Measurements from ENCODE around the gene NOP14. TPM values are rescaled to one million over a fixed set of nuclear protein-coding genes. Genes with fewer than 3 reads are reported as not detected.

The NOP14 gene
- total and polyA plus RNA-seq, 2 of the 8 experiments (the other 6 are each of a cell fraction or from before 2014, with no cell fraction given), result 8.6 to 45.3 TPM

DNA sequence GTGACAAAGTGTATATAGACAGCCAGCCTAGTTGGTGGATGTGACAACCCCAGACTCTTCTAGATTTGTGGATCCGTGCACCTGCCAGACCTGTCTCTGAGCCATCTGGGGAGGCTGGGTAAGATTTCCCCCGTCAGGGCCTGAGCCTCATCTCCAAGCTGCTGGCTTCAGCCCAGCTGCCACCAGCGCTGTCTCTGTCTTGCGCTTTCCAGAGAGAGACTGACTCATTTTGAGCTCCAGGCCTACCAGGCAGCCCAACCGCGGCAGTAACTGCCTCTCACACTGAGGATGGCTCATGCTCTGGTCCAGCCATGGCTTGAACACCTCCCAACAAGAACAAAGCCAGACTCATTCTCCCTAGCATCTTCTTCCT is 26.4 kb downstream of the NOP14 start:
- Histone ChIP-seq H2BK5ac (ENCODE audit: low read depth, low read length) (no peak overlapping the region), H2BK15ac (ENCODE audit: low read length) (no peak overlapping the region), H2BK20ac (ENCODE audit: low read length) (no peak overlapping the region), H3K27me3 (replicated peaks in 1 of 4; ENCODE audit: control insufficient read depth in 3 of 4, extremely low read depth in 1 of 4, insufficient read depth in 3 of 4, low read length in 3 of 4) (no peaks in the 10 kb centered on the region), H3K79me2 (ENCODE audit: control insufficient read depth in 1 of 2, insufficient read depth in 2 of 2, low read length in 2 of 2) (peaks cover 0 to 19% of the 10 kb centered on the region in 2 experiments; a peak in 2 of 4 replicates), H3K27ac (ENCODE audit: low read depth, low read length) (no peak overlapping the region), H3K9me3 (ENCODE audit: insufficient read depth in 2 of 2, low read depth in 1 of 2, low read length in 1 of 2) (no peaks in the 10 kb centered on the region; a peak in 1 of 4 replicates), H3K36me3 (ENCODE audit: control insufficient read depth in 2 of 4, insufficient read depth in 4 of 4, low read length in 3 of 4) (peaks cover 26 to 44% (median 36%) of the 10 kb centered on the region in 4 experiments), H3K56ac (replicated peaks; ENCODE audit: insufficient read length, low read depth, low read length) (no peak overlapping the region), H3K4ac (replicated peaks; ENCODE audit: insufficient read length, low read depth, low read length) (no peak overlapping the region), H4K5ac (ENCODE audit: insufficient read length, low read depth, low read length) (no peak overlapping the region), H3K9ac (replicated peaks in 1 of 4; ENCODE audit: extremely low read depth in 1 of 4, low read depth in 3 of 4, low read length in 3 of 4) (no peak overlapping the region; a peak in 1 of 7 replicates), H4K91ac (replicated peaks; ENCODE audit: insufficient read length, low read length) (no peak overlapping the region), H3K14ac (ENCODE audit: insufficient read length) (no peak overlapping the region), H3K18ac (ENCODE audit: extremely low read depth, low read length) (no peak overlapping the region), H3K23ac (ENCODE audit: insufficient read length) (no peak overlapping the region), H2AK5ac (ENCODE audit: low read depth, low read length) (no peak overlapping the region), H2BK120ac (replicated peaks; ENCODE audit: low read depth, low read length) (no peak overlapping the region), H3K23me2 (ENCODE audit: low read depth, low read length) (peaks cover 15% of the 10 kb centered on the region), H2BK12ac (ENCODE audit: low read depth, low read length) (no peak overlapping the region), H3K4me3 (ENCODE audit: extremely low read depth in 1 of 4, insufficient read depth in 2 of 4, low read depth in 3 of 4, low read length in 4 of 4) (no peak overlapping the region), H4K8ac (ENCODE audit: extremely low read depth, insufficient read depth, low read length) (no peak overlapping the region), H3K79me1 (ENCODE audit: low read depth, low read length) (peaks cover 10% of the 10 kb centered on the region), H2AFZ (ENCODE audit: low read length) (no peak overlapping the region), H3K4me1 (replicated peaks in 1 of 4; ENCODE audit: control insufficient read depth in 3 of 4, insufficient read depth in 4 of 4, low read length in 3 of 4) (peaks cover 0 to 14% (median 7%) of the 10 kb centered on the region in 4 experiments; a peak in 6 of 7 replicates), H4K20me1 (replicated peaks in 1 of 2; ENCODE audit: control insufficient read depth in 1 of 2, insufficient read depth in 2 of 2, low read length in 2 of 2) (peaks cover 13 to 34% of the 10 kb centered on the region in 2 experiments), H3K4me2 (ENCODE audit: insufficient read depth in 1 of 2, low read depth in 2 of 2, low read length in 2 of 2) (no peak overlapping the region; a peak in 1 of 4 replicates)
- DNase-seq (ENCODE audit: low read depth in 1 of 2, low spot score in 2 of 2), result no peak
- FAIRE-seq, result no peak
- 89% methylated on average over 6 of the region's 6 CpGs; no CpG with 5 or more reads in 1 of the 2 experiments for WGBS, 2 experiments (ENCODE audit: extremely low coverage in 1 of 2, insufficient coverage in 1 of 2, insufficient read length in 1 of 2, insufficient replicate concordance in 2 of 2, low coverage in 1 of 2, low lambda C conversion rate in 2 of 2, missing lambda C conversion rate in 1 of 2)
- ChIA-PET CTCF (ENCODE audit: partially characterized antibody) (interaction anchor here (0.9 to 2.0 kb wide), 4 partner anchors 9 to 27 kb away, joined by 4 to 9 read pairs (median 4); no protein-coding TSS in a partner anchor), POLR2A (ENCODE audit: partially characterized antibody) (interaction anchor here (0.7 to 6.0 kb wide), 12 partner anchors 10 to 173 kb away, joined by 3 to 45 read pairs (median 4); no protein-coding TSS in a partner anchor)
- TF ChIP-seq TAF1 (IDR thresholded peaks at IDR 0.05; ENCODE audit: low read depth, low read length), result no peak
- TF ChIP-seq, protein P1, sequence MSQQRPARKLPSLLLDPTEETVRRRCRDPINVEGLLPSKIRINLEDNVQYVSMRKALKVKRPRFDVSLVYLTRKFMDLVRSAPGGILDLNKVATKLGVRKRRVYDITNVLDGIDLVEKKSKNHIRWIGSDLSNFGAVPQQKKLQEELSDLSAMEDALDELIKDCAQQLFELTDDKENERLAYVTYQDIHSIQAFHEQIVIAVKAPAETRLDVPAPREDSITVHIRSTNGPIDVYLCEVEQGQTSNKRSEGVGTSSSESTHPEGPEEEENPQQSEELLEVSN (IDR thresholded peaks at IDR 0.05), result no peak
- TF ChIP-seq KDM5A (IDR thresholded peaks at IDR 0.05; ENCODE audit: low read length), result no peak
- no peak for TF ChIP-seq POU5F1 (IDR thresholded peaks at IDR 0.05; ENCODE audit: low read depth, low read length)
- no peak for TF ChIP-seq JUN (IDR thresholded peaks at IDR 0.05; ENCODE audit: low read depth, low read length)
- no peak for TF ChIP-seq BCL11A (IDR thresholded peaks at IDR 0.05; ENCODE audit: low read depth in 2 of 2, low read length in 2 of 2)
- TF ChIP-seq EGR1 (IDR thresholded peaks at IDR 0.05; ENCODE audit: borderline replicate concordance, low read depth, low read length), result no peak
